Uterus (tissue), 4 donors: ENCODE data around the gene POLK. TPM values are rescaled to one million over a fixed set of nuclear protein-coding genes. Genes with fewer than 3 reads are reported as not detected.
"Not testable (repeated sequence)": the region's sequence is repeated elsewhere in the genome, so short reads cannot be mapped to it uniquely, and the experiment has no call there.

Source experiments
- DNase-seq, 2 donors: peaks; one replicate each; pipeline ENCODE4 v3.0.0-alpha.2; 2019 to 2020
- H3K27ac ChIP-seq, 2 donors: fragments of 200-600 bp; sonication (generic); 1 replicate in 1 of 2; 2 replicates in 1 of 2; pipeline ENCODE4 v1.5.1; 2016 to 2018
- H3K27me3 ChIP-seq, 2 donors: fragments of 200-600 bp; sonication (generic); one replicate each; pipeline ENCODE4 v1.5.1; 2018 to 2019; ENCODE audit warnings: control low read depth in 1 of 2
- H3K36me3 ChIP-seq, 2 donors: fragments of 200-600 bp; sonication (generic); one replicate each; pipeline ENCODE4 v1.5.1; 2019; ENCODE audit warnings: control low read depth in 1 of 2
- H3K4me1 ChIP-seq, 2 donors: fragments of 200-600 bp; sonication (generic); one replicate each; pipeline ENCODE4 v1.5.1; 2018 to 2019; ENCODE audit warnings: control low read depth in 1 of 2
- H3K4me3 ChIP-seq, 2 donors: fragments of 200-600 bp; sonication (generic); 1 replicate in 1 of 2; 2 replicates in 1 of 2; pipeline ENCODE4 v1.5.1; 2018 to 2019; ENCODE audit warnings: mild to moderate bottlenecking in 1 of 2
- H3K9me3 ChIP-seq, 2 donors: fragments of 200-600 bp; sonication (generic); one replicate each; pipeline ENCODE4 v1.5.1; 2019; ENCODE audit warnings: control low read depth in 1 of 2
- CTCF ChIP-seq, 4 experiments: fragments of 200-600 bp in 2 of 4; fragments of 450-650 bp in 2 of 4; sonication (generic) in 2 of 4; IDR thresholded peaks; one replicate each; pipeline ENCODE4 v1.5.1; 2016 to 2019; ENCODE audit warnings: antibody characterized with exemption in 4 of 4, mild to moderate bottlenecking in 2 of 4, moderate library complexity in 1 of 4
- POLR2A ChIP-seq, 2 donors: fragments of 450-650 bp; IDR thresholded peaks; one replicate each; pipeline ENCODE4 v1.6.1; 2016; ENCODE audit warnings: antibody characterized with exemption in 2 of 2, mild to moderate bottlenecking in 1 of 2, moderate library complexity in 1 of 2
- intact Hi-C: fragments of 100-400 bp; cut with DNase I; formaldehyde crosslinking; loops from one replicate; pipeline ENCODE4 v1.15.1; 2023; ENCODE audit warnings: low total_unique reads
- total RNA-seq, 4 donors: library from RNA; depleted of rRNA in 3 of 4; stranded (reverse); fragments of >200 nt in 3 of 4; gene quantifications; one replicate each; pipeline versions ENCODE4 v1.1.0 to v1.2.4, GENCODE V29; 2014 to 2023
- donor health status: DM: yes; HTN: yes; CAD: no.

Gene POLK
- total RNA-seq, 4 donors from 2014 or later: 27.9 to 81.6 (median 58.2) TPM

GRCh38 chr5:75529185-75529584, 17.5 kb downstream of the POLK start:
- H3K27me3 ChIP-seq: no peaks in the 10 kb centered on the region
- DNase-seq: no peak
- H3K27ac ChIP-seq: no peak overlapping the region
- H3K9me3 ChIP-seq: no peaks in the 10 kb centered on the region
- H3K4me3 ChIP-seq: no peak overlapping the region
- no peaks in the 10 kb centered on the region for H3K36me3 ChIP-seq
- intact Hi-C loops: no loop called here
- TF ChIP-seq CTCF (IDR thresholded peaks at IDR 0.05) (no peak), POLR2A (IDR thresholded peaks at IDR 0.05) (no peak)
- H3K4me1 ChIP-seq: no peaks in the 10 kb centered on the region

GRCh38 chr5:75532190-75532589, 20.5 kb downstream of the POLK start:
- DNase-seq: no peak
- no peaks in the 10 kb centered on the region for H3K36me3 ChIP-seq
- intact Hi-C loops: no loop called here
- H3K9me3 ChIP-seq: no peaks in the 10 kb centered on the region
- no peak overlapping the region for H3K27ac ChIP-seq
- no peaks in the 10 kb centered on the region for H3K27me3 ChIP-seq
- no peak overlapping the region for H3K4me3 ChIP-seq
- H3K4me1 ChIP-seq: no peaks in the 10 kb centered on the region
- TF ChIP-seq CTCF (IDR thresholded peaks at IDR 0.05) (no peak), POLR2A (IDR thresholded peaks at IDR 0.05) (no peak)

- H3K36me3 ChIP-seq, H3K4me3 ChIP-seq, intact Hi-C loops, DNase-seq, H3K27ac ChIP-seq, H3K9me3 ChIP-seq, H3K4me1 ChIP-seq, H3K27me3 ChIP-seq: not testable (repeated sequence)
Measured at GRCh38 chr5:75533716-75534115, 22.0 kb downstream of the POLK start.

- no peak for TF ChIP-seq CTCF (IDR thresholded peaks at IDR 0.05)
- no peak for DNase-seq
- Histone ChIP-seq H3K4me1 (no peaks in the 10 kb centered on the region), H3K36me3 (no peaks in the 10 kb centered on the region), H3K27me3 (no peaks in the 10 kb centered on the region), H3K27ac (no peak overlapping the region), H3K9me3 (no peaks in the 10 kb centered on the region), H3K4me3 (no peak overlapping the region)
- intact Hi-C loops: no loop called here
Measured at GRCh38 chr5:75534734-75535133, 23.0 kb downstream of the POLK start.

- intact Hi-C loops: no loop called here
- Histone ChIP-seq H3K27ac (no peak overlapping the region), H3K4me3 (no peak overlapping the region), H3K36me3 (no peaks in the 10 kb centered on the region), H3K4me1 (no peaks in the 10 kb centered on the region), H3K27me3 (no peaks in the 10 kb centered on the region), H3K9me3 (no peaks in the 10 kb centered on the region)
- no peak for DNase-seq
- TF ChIP-seq CTCF (IDR thresholded peaks at IDR 0.05) (no peak), POLR2A (IDR thresholded peaks at IDR 0.05) (no peak)
Measured at GRCh38 chr5:75536147-75536546, 24.5 kb downstream of the POLK start.

GRCh38 chr5:75536694-75537360, 25.1 kb downstream of the POLK start:
- Histone ChIP-seq H3K27ac (no peak overlapping the region), H3K36me3 (no peaks in the 10 kb centered on the region), H3K4me3 (no peak overlapping the region), H3K4me1 (no peaks in the 10 kb centered on the region), H3K27me3 (no peaks in the 10 kb centered on the region), H3K9me3 (no peaks in the 10 kb centered on the region)
- intact Hi-C loops: no loop called here
- DNase-seq: no peak
- TF ChIP-seq CTCF (IDR thresholded peaks at IDR 0.05) (no peak), POLR2A (IDR thresholded peaks at IDR 0.05) (no peak)
